Esophagus squamous epithelium (tissue), 5 donors: ENCODE measurements around the gene ARHGEF28. TPM values are rescaled to one million over a fixed set of nuclear protein-coding genes. Genes with fewer than 3 reads are reported as not detected.
A peak's percentile ranks its signal among the peaks of the same experiment; 100 is the strongest.

Source experiments
- DNase-seq: peaks from one replicate; lab custom pipeline; 2025; lab: John Stamatoyannopoulos, UW
- H3K27ac ChIP-seq, 4 donors: fragments of 200-600 bp; sonication (generic); one replicate each; pipeline ENCODE4 v1.5.1; 2016 to 2019; ENCODE audit warnings: mild to moderate bottlenecking in 1 of 4
- H3K27me3 ChIP-seq, 4 donors: fragments of 200-600 bp; sonication (generic); 1 replicate in 3 of 4; 2 replicates in 1 of 4; pipeline versions ENCODE4 v1.5.1 to v1.6.0; 2017 to 2021; ENCODE audit warnings: antibody characterized with exemption in 1 of 4
- H3K36me3 ChIP-seq, 3 donors: fragments of 200-600 bp; sonication (generic); one replicate each; pipeline ENCODE4 v1.5.1; 2016 to 2019
- H3K4me1 ChIP-seq, 3 donors: fragments of 200-600 bp; sonication (generic); one replicate each; pipeline ENCODE4 v1.5.1; 2017 to 2019
- H3K4me3 ChIP-seq, 4 donors: fragments of 200-600 bp; sonication (generic); 1 replicate in 3 of 4; 2 replicates in 1 of 4; pipeline ENCODE4 v1.5.1; 2016 to 2019; ENCODE audit warnings: mild to moderate bottlenecking in 2 of 4, moderate library complexity in 1 of 4
- H3K9me3 ChIP-seq, 3 donors: fragments of 200-600 bp; sonication (generic); one replicate each; pipeline ENCODE4 v1.5.1; 2016 to 2019
- POLR2A ChIP-seq, 4 donors: fragments of 450-650 bp; IDR thresholded peaks; one replicate each; pipeline ENCODE4 v1.6.1; 2017; ENCODE audit warnings: antibody characterized with exemption in 4 of 4, mild to moderate bottlenecking in 4 of 4, moderate library complexity in 3 of 4
- WGBS, 2 donors: methylation state at CpG; one replicate each; pipeline ENCODE4 v1.1.5; 2018; 5-methylcytosine and 5-hydroxymethylcytosine counted together
- intact Hi-C: fragments of 100-400 bp; cut with DNase I; formaldehyde crosslinking; loops from one replicate; pipeline ENCODE4 v1.15.0; 2022
- total RNA-seq, 4 donors: library from RNA; depleted of rRNA; stranded (reverse); fragments of >200 nt; gene quantifications; one replicate each; pipeline ENCODE4 v1.1.0, GENCODE V29; 2016
- TF ChIP-seq, protein P1 (sequence below), 6 experiments: fragments of 450-650 bp in 4 of 6; fragments of 200-600 bp in 2 of 6; sonication (generic) in 2 of 6; IDR thresholded peaks; one replicate each; pipeline ENCODE4 v1.5.1; 2016 to 2019; ENCODE audit warnings: antibody characterized with exemption in 6 of 6, mild to moderate bottlenecking in 4 of 6, moderate library complexity in 4 of 6
- donor health status: DM: yes; HTN: yes; CAD: no.

Gene ARHGEF28
- total RNA-seq, 4 donors from 2014 or later: 9.2 to 34.3 (median 12.7) TPM

DNA sequence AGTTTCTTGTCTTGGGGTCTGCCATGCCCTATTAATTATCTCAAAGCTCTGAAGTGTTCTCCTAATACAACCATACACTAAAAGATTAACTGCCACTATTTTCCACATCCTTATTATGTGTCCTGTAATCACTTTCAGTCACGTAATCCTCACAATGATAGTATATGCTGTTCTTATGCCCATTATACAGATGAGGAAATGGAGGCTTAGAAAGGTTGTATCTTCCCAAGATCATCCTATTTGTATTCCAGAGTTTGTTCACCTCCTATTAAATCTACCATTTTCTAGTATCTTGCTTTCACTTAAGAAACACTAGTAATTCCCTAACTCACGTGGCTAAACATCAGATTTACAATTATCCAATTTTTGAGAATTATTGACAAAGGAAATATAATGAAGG is 2.9 kb upstream of the ARHGEF28 start:
- Histone ChIP-seq H3K27me3 (peaks cover 0 to 9% (median 0%) of the 10 kb centered on the region in 4 donors), H3K36me3 (no peaks in the 10 kb centered on the region), H3K27ac (no peak overlapping the region), H3K4me1 (peaks cover 7 to 39% (median 10%) of the 10 kb centered on the region in 3 donors), H3K9me3 (no peaks in the 10 kb centered on the region), H3K4me3 (no peak overlapping the region)
- WGBS, 2 donors: 100% methylated on average over 2 of the region's 2 CpGs
- TF ChIP-seq, protein P1, sequence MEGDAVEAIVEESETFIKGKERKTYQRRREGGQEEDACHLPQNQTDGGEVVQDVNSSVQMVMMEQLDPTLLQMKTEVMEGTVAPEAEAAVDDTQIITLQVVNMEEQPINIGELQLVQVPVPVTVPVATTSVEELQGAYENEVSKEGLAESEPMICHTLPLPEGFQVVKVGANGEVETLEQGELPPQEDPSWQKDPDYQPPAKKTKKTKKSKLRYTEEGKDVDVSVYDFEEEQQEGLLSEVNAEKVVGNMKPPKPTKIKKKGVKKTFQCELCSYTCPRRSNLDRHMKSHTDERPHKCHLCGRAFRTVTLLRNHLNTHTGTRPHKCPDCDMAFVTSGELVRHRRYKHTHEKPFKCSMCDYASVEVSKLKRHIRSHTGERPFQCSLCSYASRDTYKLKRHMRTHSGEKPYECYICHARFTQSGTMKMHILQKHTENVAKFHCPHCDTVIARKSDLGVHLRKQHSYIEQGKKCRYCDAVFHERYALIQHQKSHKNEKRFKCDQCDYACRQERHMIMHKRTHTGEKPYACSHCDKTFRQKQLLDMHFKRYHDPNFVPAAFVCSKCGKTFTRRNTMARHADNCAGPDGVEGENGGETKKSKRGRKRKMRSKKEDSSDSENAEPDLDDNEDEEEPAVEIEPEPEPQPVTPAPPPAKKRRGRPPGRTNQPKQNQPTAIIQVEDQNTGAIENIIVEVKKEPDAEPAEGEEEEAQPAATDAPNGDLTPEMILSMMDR (IDR thresholded peaks at IDR 0.05): no peak
- no peak for TF ChIP-seq POLR2A (IDR thresholded peaks at IDR 0.05)
- intact Hi-C loops: no loop called here
- DNase-seq: no peak

DNA sequence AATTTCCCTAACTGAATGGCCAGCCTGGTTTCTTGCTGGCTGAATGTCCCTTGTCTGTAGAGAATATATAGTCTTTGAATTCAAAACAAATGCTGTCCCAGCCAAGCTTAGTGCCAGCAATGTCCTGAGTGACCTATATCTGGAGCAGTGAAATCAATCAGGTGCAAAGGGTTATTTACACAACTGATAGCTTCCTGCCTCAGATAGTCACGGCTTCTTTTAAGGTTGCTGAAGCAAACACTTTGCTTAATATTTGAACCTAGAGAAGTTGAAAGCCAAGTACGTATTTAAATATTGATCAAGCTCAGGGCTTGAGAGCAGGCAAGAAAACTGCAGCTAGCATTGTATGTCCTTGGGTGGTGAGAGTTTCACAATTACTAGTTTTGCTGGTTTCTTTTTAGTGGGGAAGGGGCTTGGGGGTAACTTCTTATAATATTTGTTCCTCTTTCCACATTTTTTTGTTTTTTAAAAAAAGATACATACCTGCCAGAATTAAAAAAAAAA is 2.0 kb upstream of the ARHGEF28 start:
- H3K27me3 ChIP-seq: peaks cover 0 to 9% (median 0%) of the 10 kb centered on the region in 4 donors
- H3K36me3 ChIP-seq: no peaks in the 10 kb centered on the region
- no peak for TF ChIP-seq POLR2A (IDR thresholded peaks at IDR 0.05)
- TF ChIP-seq, protein P1 (IDR thresholded peaks at IDR 0.05): no peak
- no peaks in the 10 kb centered on the region for H3K9me3 ChIP-seq
- no peak for DNase-seq
- no peak overlapping the region for H3K4me3 ChIP-seq
- WGBS, 2 donors: 75 to 90% methylated on average over 2 of the region's 2 CpGs
- intact Hi-C loops: no loop called here
- no peak overlapping the region for H3K27ac ChIP-seq
- peaks cover 7 to 42% (median 10%) of the 10 kb centered on the region in 3 donors for H3K4me1 ChIP-seq

DNA sequence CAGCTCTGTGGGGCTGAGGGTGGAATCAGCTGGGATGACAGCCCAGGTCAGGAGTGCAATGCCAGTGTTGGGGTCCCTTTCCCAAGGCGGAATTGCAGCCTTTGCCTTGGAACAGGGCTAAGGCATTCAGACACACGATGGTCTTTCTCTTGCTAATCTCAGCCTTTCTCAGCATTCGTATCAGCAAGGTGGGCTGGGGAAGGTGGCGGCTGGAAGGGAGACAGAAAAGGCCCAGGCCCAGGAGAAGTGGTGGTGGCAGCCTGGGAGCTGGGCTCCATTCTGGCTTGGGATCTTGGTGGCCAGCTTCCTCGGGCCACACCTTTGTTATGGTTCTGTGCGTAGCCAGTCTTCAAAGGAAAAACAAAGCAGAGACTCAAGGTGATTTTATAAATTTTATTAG is 1.1 kb upstream of the ARHGEF28 start:
- Histone ChIP-seq H3K36me3 (no peaks in the 10 kb centered on the region), H3K27me3 (peaks cover 0 to 9% (median 0%) of the 10 kb centered on the region in 4 donors), H3K4me3 (no peak overlapping the region), H3K4me1 (peaks cover 7 to 42% (median 10%) of the 10 kb centered on the region in 3 donors), H3K27ac (peak overlapping the region in 3 of 4 donors; percentile 44 to 90 (median 81)), H3K9me3 (no peaks in the 10 kb centered on the region)
- no peak for DNase-seq
- TF ChIP-seq, protein P1 (IDR thresholded peaks at IDR 0.05): no peak
- TF ChIP-seq POLR2A (IDR thresholded peaks at IDR 0.05): no peak
- WGBS, 2 donors: 57 to 72% methylated on average over 3 of the region's 6 CpGs
- intact Hi-C loops: no loop called here

DNA sequence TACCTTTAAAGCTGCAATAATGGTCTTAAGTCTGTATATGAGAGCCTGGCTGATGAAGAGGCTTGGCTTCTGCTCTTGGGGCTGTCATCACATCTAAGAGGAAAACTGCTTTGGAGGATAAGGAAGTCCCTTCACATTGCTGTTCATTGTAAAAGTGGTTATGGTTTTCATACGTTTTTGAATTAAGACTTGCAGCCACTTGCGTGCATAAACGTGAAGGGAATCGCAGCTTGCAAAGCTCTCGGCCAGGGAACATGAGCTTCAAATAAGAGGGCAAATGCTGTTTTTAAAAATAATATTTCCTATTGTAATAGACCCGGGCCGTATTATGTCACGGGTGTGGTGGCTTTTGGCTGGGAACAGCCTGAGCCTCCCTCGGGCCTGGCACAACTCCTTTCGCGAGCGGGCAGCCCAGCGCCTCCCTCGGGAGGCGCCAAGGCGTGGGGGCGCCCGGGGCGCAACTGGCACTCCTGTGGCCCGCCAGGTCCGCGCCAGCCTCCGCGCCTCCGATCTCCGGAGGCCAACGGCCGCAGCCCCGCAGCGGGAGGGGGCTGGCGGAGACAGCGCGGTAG is 538 bp upstream of the ARHGEF28 start:
- Histone ChIP-seq H3K36me3 (no peaks in the 10 kb centered on the region), H3K27me3 (peaks cover 0 to 9% (median 0%) of the 10 kb centered on the region in 4 donors), H3K4me1 (peaks cover 7 to 38% (median 10%) of the 10 kb centered on the region in 3 donors), H3K4me3 (peak overlapping the region; percentile 49 to 85 (median 75)), H3K9me3 (no peaks in the 10 kb centered on the region), H3K27ac (peak overlapping the region; percentile 44 to 90 (median 82))
- DNase-seq: no peak
- 2 to 8% methylated on average over 5 to 7 of the region's 33 CpGs for WGBS, 2 donors
- intact Hi-C loops: no loop called here
- TF ChIP-seq, protein P1 (IDR thresholded peaks at IDR 0.05): no peak

DNA sequence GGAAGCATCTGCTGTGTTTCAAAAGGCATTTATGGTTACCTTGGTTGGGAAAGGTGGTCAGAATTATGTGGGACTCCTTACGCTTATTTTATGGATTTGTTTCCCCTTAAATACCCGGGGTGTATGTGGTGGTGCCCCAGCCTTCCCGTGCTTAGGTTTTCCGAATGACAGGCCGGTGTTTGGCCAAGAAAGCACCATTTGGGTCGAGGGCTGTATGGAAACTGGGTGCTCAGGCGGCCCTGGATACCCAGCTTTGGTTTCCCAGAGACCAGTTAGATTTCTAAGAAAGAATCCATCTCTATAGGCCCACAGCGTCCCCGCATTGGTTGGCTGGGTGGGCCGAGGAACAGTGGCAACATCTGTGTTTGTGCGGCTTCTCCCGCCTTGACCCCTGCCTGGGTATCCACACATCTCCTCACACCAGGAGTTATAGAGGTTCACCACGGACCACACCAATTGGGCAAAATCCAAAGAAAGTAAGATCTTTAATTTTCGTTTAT is 868 bp downstream of the ARHGEF28 start:
- 63 to 68% methylated on average over 10 of the region's 14 CpGs for WGBS, 2 donors
- peaks cover 0 to 9% (median 0%) of the 10 kb centered on the region in 4 donors for H3K27me3 ChIP-seq
- intact Hi-C loops: no loop called here
- peak overlapping the region in 3 of 4 donors; percentile 82 to 90 (median 82) for H3K27ac ChIP-seq
- no peak for DNase-seq
- no peak for TF ChIP-seq POLR2A (IDR thresholded peaks at IDR 0.05)
- TF ChIP-seq, protein P1 (IDR thresholded peaks at IDR 0.05): no peak
- peak overlapping the region; percentile 49 to 85 (median 75) for H3K4me3 ChIP-seq
- no peaks in the 10 kb centered on the region for H3K9me3 ChIP-seq
- H3K4me1 ChIP-seq: peaks cover 7 to 35% (median 10%) of the 10 kb centered on the region in 3 donors
- H3K36me3 ChIP-seq: no peaks in the 10 kb centered on the region
